HG02943 (cell line): Measurements from ENCODE around the gene CDON.

Experiments used
- ATAC-seq: cut with Tn5 transposase; IDR thresholded peaks from one replicate; pipeline ENCODE4 v1.9.1; 2021; ENCODE audit warnings: mild to moderate bottlenecking, low read depth, moderate library complexity; ENCODE audit not compliant: unreplicated experiment

The CDON gene

DNA sequence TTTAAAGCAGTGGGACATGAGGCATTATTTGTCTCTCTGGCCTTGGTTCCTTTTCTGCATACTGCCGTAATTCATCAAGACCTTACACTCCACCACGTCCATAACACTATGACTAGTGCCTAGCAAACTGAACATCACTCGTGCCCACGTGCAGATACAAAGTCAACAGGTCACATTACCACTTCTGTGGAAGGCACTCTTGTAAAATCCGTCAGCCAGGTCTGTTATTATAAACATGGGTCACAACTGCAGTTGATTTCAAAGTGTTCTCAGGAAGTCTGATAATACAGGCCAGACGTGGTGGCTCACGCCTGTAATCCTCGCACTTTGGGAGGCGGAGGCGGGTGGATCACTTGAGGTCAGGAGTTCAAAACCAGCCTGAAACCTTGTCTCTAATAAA, 102.7 kb downstream of the CDON start:
- ATAC-seq = no peak

GRCh38 chr11:125959511-125959910, 103.2 kb downstream of the CDON start:
- ATAC-seq = no peak

- no peak for ATAC-seq
Measured at GRCh38 chr11:125958872-125959400, 103.7 kb downstream of the CDON start.

DNA sequence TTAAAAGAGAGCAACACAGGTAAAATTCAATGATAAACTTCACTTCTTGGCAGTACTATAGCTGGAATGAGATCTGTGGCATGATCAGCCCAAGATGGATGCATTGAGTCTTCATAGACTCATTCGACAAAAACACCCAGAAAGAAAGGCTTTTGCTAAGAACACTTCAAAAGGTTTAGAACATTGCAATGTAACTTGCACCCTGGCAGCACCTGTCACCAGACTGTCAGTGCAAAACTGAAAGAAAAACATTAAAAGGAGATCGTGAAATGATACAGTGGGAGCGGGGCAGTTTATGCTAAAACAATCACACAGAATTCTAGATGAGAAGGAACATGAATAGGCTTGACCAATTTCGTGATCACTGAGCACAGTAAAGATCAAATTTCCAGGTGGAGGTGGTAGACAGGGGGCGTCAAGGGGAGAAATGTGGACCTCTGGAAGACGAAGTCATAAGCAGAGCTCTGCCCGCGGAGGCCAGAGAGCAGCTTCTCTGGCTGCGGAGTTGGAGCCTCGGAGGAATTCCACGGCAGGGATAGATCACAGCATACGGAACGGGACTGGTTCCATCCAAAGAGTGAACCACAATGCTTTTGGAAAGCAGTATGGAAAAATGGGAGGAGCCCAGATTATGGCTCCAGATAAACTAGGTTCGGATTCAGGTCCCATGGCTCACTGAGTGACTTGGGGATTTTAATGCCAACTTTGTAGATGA, 104.9 kb downstream of the CDON start:
- no peak for ATAC-seq

DNA sequence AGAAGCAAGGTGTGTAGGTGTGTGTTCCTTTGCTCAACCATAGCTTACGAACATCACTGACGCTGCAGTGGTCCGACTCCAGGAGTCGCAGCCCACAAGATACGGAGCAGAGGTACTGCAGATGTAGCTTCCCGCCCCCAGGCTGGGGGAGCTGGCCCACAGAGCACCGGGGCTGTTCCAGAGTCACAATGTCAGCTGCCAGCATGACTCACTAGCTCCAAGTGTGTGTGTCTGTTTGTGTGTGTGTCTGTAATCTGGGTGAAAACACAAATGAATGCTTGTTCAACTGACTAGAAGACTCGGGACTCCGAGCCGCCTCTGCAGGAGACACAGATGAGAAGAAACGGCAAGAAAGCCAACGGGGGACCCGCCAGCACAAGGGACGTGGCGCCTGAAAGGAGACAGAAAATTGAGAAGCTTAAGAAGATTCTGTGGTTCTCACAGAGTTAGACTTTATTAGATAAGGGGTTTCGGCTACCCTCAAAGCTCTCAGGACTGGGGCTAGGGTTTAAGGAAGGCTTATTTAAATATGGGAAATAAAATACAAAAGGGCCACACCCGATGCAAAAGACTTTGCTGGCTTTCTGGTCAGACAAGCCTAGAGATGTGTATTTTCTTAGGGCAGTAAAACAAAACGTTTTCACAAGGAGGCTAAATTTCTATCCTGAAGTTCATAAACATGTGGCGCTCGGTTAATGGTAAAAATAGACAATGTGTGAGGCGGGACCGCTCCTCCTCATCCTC, 106.1 kb downstream of the CDON start:
- ATAC-seq = no peak

DNA sequence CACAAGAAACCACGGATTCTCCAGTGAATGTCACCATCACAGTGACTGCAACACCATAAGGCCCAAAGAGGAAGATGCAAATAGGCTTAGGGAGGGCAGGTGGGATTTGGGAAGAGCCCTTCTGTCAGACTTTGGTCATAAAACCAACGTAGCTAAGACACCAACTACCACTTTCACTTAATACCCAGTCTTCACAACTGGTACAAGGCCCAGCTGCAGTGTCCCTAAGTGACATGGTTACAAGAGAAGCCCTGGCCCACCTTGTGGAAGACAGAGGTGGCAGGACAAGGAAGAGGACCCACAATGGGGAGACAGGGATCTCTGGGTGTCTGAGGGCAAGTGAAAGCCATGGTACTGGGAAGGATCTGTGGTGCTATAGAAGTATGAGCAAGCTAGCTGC, 106.8 kb downstream of the CDON start:
- ATAC-seq = no peak

- no peak for ATAC-seq
Measured at GRCh38 chr11:125954945-125955640, 107.6 kb downstream of the CDON start.

- no peak for ATAC-seq
Measured at GRCh38 chr11:125954123-125954944, 108.3 kb downstream of the CDON start.

GRCh38 chr11:125953401-125953935, 109.2 kb downstream of the CDON start:
- no peak for ATAC-seq

DNA sequence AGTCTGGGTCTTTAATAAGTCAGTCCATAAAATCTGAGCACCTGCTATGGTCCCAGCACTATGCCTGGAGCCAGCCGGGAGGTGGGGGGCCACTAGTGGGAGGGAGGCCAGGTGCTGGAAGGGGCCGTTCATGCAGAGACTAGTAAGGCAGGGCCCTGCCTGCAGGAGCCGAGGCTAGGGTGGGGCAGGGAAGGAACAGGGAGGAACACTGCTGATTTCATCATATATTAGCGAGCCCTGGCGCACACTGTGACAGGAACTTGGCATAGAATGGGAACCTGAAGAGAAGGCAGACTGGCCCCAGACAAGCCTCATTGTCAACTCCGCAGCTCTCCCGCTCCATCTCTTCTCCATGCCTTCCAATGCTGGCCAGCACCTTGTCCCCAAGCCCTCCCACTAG, 109.7 kb downstream of the CDON start:
- ATAC-seq = no peak

DNA sequence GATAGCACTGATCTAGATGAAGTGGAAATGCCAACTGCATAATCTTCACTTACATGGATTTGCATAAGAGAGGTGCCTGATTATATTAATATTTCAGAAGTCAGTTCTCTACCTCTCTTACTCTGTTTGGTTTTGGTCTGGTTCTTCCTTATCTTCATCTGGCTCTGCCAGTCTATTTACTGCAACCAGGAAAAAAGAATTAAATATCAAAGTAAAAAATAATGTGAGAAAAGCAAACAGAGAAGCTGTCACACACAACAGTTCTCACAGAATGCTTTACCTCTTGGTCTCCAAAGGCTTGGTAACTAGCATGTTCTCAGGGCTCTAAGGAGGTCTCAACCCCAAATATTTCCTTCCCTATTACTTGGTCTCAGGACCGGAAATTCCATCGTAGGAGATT, 110.1 kb downstream of the CDON start:
- no peak for ATAC-seq

- ATAC-seq = no peak
Measured at GRCh38 chr11:125951731-125952130, 110.9 kb downstream of the CDON start.

GRCh38 chr11:125950696-125951651, 111.7 kb downstream of the CDON start:
- no peak for ATAC-seq

DNA sequence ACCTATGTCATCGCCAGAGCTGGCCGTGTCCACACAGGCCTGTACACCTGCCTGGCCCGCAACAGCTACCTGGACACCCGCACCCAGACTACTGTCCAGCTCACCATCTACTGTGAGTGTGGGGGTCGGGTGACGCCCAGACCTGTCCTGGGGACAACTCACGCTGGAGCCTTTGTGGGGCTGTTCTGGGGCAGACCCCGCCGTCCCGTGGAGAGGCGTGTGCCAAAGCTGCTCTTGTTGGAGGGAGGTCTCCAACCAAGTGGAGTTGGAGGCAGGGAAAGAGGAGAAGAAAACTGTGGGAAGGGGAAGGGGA, 112.5 kb downstream of the CDON start:
- ATAC-seq = no peak

DNA sequence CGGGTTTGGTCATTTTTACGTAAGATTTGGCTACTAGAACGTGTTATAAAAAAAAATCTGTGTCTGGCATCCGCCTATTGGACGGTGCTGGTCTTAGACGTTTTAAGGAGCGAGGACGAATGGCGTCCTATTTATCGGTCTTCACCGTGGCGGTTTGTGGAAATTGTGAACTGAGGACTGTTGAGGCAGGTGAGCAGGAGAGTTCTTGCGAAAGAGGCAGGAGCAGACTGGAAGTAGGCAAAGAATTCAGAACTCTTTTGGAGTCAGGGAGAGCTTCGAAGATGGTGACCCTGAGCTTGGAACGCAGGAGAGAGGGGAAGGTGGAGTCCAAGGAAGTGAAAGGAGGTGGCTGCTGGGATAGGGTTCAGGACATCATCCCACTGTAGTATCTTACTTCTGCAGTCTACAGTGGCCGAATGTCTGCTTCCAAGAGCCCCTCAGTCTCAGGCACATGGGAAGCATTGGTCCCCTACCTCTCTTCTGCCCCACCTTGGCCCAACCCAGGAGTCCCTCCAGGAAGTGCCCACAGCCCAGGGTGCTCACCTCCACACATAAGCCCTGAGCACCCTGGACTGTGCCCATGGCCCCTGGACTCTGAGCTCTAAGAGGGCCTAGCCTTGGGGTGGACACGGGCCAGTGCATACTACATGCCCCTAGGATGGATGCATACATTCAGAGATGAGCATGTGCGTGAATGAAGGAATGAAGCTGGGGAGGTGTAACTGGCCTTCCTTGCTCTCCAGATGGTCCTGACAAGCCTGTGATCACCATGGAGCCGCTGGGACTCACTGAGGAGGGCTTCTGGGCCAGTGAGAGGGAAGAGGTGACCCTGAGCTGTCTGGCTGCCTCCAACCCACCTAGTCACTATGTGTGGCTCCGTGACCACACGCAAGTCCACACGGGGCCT, 113.1 kb downstream of the CDON start:
- ATAC-seq = no peak

GRCh38 chr11:125948278-125949051, 114.2 kb downstream of the CDON start:
- no peak for ATAC-seq

- ATAC-seq = no peak
Measured at GRCh38 chr11:125947419-125948277, 115.0 kb downstream of the CDON start.
